HG03095 (cell line): ENCODE measurements around the gene MAPK8.
"Not testable (repeated sequence)": the region's sequence is repeated elsewhere in the genome, so short reads cannot be mapped to it uniquely, and the experiment has no call there.

Experiments used
- ATAC-seq: cut with Tn5 transposase; IDR thresholded peaks from one replicate; pipeline ENCODE4 v1.9.1; 2021; ENCODE audit warnings: moderate library complexity; ENCODE audit not compliant: unreplicated experiment

MAPK8 gene

DNA sequence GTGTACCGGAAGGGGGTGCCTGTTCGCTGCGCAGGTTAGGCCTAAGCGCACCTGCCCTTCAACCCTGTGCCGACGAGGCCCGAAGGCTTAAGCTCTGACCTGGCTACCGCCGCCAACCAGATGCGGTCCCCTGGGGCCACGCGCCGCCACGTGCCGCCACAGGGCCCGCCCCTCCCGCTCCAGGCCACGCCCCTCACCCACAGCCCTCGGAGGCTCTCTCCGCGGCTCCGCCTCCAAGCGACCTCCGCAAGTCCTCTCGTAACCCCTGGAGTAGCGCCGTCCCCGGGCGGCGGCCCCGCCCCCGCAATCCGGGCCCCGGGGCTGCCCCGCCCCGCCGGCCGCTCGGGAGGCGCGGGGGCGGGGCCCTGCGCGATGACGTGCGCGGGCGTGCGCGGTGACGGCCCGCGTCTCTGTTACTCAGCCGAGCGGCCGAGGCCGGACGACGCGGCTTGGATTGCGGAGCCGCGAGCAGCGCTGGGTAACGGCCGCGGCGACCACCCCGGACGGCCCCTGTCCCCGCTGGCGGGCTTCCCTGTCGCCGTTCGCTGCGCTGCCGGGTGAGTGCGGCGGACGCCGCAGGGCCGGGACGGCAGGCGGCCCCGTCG is at the start of gene MAPK8:
Gene MAPK8, plus strand, starts transcription at position 413 of the 605 bp plus-strand sequence. CDS start 94,984 bp downstream, outside the sequence.
- peak; percentile 79 for ATAC-seq

DNA sequence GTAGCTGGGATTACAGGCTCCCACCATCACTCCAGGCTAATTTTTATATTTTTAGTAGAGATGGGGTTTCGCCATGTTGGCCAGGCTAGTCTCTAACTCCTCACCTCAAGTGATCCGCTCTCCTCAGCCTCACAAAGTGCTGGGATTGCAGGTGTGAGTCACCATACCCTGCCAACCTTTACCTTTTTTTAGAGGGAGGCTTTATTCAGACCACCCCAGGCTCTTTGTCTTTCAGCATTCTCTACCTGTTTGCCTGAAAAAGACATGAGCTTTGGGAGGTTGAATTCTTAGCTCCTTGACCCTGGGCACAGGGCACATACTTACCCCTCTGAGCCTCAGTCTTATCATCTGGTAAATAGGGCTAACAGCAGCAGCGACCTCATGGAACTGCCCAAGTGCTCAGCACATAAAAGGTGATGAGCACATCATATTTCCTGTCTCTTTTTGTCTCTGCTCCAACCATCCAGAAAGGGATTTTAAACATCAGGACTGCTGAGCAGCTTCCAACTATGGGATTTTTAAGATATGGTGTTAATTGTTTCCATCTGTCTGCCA is 49.0 kb upstream of the MAPK8 start:
- no peak for ATAC-seq

DNA sequence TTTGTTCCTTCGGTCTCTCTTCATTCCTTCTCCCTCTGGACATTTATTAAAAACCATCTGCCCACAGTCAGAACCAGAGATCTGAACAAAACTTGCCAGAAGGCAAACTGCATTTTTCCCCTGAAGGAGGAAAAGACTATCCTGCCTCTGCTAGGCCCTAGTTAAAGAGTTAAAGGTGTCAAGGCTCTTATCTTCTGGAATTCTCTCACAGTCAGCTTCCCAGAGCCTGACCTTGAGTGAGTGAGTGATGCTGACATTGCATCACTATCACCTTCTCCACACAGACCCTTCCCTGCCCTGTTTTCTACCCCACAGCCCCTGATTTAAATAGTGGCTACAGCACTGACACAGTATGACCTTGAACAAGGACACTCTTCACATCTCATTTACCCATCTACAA is 48.4 kb upstream of the MAPK8 start:
- no peak for ATAC-seq

DNA sequence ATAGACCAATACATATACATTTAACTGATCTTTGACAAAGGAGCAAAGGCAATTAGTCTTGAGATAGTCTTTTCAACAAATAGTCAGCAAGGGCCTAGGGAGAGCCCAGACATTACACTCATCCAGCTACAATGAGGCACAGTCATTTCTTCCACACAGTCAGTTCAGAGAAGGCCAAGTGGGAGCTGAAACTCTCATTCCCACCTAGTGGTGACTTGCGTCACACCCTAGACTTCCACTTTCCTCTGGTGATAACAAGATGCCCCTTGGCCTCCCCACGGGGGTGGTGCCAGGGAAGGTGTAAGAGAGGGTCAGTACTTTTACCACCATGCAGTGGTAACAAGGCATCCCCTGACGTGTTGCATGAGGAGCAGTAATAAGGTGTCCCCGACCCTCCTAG is 39.9 kb upstream of the MAPK8 start:
- ATAC-seq: no peak

DNA sequence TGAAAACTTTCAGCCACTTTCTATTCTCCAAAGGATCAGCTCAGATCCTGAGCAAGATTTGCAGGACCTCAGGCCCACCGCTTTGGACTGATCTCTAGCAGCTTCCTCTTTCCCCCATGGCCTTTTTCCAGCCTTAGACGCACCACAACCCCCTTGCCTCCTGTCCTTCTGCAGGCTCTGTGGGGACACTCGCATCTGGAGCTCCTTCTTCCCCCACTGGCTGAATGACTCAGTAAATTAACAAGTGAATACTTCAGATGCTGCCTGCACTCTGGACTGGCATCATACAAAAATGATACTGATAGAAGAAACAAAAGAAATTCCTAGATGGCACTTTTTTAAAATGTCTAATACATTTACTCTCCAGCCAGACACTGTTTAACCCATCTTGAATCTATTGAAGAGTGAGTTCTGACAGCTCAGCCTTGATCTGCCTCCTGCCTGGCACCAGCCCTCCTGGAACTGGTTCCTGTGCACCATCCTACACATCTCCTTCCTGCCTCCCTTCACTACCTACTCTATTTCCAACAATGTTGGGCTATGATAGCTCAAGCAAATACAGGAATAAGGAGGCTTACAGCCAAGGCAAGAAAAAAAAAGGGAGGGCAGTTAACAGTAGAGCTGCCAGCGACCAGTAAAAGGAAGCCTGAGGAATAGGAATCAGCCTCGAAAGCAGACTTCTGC is 35.3 kb upstream of the MAPK8 start:
- ATAC-seq: no peak

DNA sequence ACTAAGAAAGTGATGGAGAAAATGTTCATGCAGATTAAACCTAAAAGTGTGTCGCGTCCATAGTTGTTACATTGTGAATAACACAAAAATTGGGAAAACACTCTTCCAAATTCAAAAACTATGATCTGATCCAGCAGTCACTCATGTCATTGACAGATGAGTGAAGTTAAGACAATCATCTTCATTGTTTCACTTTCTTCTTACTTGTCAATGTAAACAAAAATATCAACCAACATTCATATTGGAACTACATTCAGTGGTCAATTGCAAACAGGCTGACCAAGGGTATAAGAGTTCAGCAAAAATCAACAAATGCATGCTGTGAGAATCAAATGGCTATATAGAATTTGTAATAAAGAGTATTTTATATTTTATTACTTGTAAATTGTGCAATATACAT is 33.8 kb upstream of the MAPK8 start:
- no peak for ATAC-seq

DNA sequence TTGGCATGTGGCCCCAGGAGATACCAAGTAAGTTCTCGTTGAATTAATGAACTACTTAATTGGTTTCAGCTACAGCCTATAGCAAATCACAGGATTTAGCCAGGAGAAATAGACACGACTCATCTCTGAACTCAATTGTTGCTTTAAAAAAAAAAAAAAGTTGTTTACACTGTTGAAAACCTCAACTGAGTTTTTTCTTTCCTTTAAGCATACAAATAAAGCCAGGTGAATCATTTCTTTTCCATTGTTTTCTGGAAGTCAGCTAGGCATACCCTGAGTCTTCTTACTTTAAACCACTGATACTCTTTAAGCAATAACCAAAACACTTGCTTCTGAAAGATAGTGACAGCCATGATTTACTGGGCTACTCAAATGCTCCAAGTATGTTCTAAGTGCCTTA is 32.7 kb upstream of the MAPK8 start:
- ATAC-seq: no peak

DNA sequence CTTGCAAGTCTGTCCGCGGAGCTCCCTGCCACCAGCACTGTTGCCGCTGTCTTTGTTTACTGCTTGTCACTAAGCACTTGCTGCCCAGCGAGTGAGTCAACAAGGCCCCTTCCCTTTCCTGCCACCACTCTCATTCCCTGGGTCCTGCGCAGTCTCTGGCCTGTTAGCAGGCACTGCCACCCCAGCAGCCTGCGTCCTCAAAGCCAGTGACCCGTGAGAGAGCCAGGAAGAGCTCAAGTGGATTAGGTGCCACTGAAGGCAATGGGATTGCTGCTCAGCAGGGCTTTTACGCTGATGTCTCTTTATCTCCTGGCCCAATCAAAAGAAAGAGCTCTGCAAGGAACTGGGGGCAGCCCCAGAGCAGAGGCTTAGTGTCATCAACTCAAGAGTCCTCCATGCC is 31.8 kb upstream of the MAPK8 start, which contains the start of gene FRMPD2:
Gene FRMPD2, minus strand, starts transcription at position 61 of the 400 bp plus-strand sequence. CDS start 129 bp downstream, outside the sequence.
- no peak for ATAC-seq

DNA sequence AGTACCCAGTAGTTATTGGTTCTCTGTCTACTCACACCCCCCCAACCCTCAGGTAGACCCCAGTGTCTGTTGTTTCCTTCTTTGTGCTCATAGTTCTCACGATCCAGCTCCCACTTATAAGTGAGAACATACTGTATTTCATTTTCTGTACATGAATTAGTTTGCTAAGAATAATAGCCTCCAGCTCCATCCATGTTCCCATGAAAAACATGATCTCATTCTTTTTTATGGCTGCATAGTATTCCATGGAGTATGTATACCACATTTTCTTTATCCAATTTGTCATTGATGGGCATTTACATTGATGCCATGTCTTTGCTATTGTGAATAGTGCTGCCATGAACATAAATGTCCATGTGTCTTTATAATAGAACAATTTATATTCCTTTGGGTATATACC is 29.4 kb upstream of the MAPK8 start:
- no peak for ATAC-seq

DNA sequence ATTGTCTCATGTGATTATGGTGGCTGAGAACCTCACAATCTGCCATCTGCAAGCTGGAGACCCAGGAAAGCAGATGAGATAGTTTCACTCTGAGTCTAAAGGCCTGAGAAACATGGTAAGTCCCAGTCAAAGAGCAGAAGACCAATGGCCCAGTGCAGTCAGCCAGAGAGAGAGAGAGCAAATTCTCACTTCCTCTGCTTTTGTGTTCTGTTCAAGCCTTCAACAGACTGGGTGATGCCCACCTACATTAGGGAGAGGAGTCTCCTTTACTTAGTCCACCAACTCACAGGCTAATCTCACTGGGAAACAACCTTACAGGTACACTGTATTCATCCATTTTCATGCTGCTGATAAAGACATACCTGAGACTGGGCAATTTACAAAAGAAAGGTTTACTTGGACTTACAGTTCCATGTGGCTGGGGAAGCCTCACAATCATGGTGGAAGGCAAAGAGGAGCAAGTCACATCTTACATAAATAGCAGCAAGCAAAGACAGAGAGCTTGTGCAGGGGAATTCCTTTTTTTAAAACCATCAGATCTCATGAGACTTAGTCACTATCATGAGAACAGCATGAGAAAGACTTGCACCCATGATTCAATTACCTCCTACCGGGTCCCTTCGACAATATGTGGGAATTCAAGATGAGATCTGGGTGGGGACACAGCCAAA is 27.3 kb upstream of the MAPK8 start:
- ATAC-seq: peak; percentile 87

DNA sequence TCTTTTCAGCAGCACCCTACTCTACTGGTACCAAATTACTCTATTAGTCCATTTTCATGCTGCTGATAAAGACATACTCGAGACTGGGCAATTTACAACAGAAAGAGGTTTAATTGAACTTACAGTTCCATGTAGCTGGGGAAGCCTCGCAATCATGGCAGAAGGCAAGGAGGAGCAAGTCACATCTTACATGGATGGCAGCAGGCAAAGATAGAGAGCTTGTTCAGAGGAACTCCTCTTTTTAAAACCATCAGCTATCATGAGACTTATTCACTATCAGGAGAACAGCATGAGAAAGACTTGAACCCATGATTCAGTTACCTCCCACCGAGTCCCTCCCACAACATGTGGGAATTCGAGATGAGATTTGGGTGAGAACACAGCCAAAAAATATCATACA is 24.8 kb upstream of the MAPK8 start:
- not testable (repeated sequence) for ATAC-seq

DNA sequence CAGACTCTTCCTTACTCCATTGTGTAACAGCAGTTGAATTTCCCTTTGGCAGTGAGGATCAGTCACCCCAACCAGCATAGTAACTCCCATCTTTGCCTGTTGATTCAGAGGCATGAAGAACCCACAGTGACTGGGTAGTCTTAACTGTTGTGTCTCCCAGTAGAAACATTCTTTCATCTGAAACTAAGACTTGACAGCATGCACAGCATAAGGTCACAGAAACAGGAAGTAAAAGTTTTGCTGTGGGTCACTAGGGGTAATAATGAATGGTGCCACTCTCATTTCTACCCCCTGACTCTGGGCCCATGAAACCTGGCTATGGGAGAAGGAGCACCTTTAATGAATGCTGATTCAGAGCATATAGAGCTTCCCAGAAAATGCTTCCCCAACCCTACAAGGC is 23.6 kb upstream of the MAPK8 start:
- ATAC-seq: peak; percentile 42

DNA sequence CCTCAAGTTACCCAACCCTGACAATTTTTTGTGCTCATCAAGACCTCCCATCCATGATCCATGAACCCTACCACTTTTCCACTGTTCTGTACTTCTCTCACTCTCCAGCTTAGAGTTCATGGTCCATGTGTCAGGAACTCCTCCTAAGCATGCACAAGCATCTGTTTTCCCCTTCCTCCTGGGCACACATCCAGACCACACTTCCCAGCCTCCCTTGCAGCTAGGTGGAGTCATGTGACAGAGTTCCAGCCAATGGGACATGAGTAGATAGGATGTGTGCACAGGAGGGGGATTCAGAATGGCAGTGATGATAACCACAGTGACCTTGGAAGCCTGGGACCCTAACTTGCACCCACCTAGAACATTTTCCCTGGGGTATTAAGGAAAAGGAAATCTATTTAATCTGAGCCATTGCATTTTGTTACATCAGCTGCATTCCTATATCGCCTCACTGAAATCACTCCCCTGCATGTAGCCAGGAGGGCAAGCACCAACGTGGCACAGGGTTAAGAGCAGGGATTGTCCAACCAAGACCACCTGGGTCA is 22.4 kb upstream of the MAPK8 start:
- no peak for ATAC-seq

DNA sequence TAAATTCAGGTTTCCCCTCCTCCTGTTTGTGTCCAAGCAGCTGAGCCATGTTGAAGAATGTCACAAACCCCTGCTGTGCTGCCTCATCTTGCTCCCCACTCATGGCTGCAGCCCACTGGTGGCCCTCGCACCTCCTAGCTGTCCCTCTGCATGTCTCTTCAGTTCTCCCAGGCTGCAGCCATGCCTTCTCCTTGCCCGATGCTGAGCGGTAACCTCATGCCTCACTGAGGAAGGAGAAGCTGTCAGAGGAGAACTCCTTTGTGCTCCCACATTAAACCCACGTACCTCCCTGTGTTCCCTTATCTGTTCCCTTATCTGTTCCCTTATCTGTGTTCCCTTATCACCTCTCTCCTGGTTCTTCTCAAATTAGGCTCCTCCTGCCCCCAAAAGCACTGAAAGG is 21.7 kb upstream of the MAPK8 start:
- ATAC-seq: no peak

DNA sequence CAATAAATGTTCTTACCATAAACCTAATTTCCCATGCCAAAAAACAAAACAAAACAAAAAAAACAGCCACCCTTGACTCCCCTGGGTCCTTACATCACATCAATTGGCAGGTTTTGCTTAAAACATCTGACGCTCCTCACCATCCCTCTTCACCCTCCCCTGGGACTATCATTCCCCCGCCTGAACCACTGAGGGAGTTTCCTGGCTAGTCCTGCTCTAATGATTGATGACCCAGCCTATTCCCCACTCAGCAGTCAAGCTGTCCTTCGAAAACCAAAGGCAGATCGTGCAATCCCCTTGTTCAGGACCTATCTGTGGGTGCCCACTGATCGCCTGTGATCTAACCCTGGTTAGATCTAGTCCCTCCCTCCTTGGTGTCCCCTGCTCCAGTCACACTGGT is 20.8 kb upstream of the MAPK8 start:
- no peak for ATAC-seq

DNA sequence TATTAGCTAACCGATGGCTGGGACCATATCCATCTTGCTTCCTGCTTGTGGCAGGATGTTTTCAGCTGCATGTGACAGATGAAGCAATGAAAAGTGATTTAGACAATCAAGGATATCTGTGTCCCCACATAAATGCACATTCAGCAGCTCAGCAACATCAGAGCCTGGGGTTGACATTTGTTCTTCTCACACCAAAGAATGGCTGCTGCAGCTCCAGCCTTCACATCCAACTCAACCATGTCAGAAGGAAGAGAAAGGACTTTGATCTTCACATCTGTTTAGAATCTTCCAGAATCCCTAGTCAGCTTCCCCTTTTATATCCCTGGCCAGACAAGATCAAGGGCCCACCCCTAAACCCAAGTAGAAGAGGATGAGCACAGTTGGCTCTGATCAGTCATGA is 20.1 kb upstream of the MAPK8 start:
- no peak for ATAC-seq

DNA sequence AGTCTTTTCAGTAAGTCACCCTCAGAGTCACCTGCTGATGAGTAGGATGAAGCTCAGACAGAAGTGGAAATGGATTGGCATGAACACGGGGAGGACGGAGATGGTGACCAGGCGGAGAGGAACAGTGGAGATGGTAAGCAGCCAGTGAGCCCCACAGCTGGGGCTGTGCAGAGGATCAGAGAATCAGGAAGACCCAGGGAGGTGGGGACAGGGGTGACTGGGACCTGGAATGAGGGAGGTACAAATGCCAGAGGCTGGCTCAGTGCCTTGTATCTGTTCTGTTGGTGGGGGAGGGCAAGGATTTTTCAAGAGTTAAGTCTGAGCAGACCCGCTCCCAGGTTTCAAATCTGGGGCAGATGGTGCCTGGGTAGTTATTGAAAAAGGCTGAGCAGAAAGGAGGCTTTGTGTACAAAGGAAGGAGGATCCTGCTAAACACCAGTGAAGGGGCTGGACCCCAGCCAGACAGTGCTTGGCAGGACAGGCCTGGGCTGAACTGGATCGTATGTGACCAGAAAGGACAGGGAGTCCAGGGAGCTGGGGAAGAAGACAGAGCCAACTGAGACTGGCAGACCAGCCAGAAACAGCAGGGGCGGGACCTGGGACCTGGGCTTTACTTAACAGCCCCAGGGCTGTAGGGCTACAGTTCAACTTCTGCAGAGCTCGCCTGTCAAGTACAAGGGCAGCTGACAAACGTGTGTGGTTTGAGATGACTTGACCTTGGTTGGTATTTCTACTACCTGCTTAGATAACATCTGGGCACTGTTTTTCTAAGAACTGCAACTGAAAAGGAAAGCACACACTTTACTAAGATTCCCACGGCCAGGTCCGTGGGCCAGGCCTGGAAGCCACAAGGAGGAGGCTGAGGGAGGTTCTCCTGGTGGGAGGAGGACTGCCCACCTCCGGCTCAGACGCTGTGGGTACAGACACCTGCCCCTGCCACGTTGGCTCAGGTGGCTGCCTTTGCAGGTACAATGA is 18.8 kb upstream of the MAPK8 start:
- ATAC-seq: no peak

DNA sequence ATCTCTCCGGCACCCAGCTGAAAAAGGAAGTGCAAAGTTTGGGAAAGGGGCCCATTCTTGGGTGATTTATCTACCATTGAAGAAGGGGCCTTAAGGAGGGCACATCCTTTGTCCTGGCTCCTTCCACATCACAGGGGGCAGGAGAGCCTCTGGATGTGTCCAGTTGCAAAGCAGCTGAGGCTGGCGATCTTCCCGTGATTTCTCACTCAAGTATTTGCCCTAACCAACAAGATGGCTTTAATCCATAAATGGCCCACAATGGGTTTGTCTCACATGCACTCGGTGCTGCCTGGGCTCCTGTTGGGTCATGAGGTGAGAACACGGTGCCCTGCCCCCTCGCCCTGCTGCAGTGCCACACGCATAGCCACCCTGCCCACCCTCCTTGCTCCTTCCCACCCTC is 17.8 kb upstream of the MAPK8 start:
- ATAC-seq: no peak

DNA sequence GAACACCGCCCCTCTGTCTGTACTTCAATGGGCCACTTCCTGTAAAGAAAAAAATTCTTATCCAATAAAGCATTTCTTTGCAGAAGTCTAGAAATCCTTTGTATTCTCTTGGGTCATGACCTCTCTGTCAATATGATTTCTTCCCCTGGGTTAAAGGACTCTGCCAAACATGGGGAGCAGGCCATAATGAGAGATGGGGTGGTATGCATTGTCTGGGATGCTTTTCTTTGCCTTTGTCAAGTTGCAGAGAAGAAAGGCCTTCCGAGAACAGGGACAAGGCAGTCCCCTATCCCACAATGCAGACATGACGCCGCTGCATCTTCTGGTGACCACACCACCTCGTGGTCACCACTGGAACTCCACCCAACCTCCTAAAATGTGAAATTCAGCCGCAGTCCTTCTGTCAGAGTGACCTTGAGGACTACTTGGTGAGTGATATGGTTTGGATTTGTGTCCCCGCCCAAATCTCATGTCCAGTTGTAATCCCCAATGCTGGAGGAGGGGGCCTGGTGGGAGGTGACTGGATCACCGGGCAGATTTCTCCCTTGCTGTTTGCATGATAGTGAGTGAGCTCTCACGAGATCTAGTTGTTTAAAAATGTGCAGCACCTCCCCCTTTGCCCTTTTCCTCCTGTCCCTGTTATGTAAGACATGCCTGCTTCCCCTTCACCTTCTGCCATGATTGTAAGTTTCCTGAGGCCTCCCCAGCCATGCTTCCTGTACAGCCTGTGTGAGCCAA is 16.8 kb upstream of the MAPK8 start:
- ATAC-seq: peak; percentile 45

DNA sequence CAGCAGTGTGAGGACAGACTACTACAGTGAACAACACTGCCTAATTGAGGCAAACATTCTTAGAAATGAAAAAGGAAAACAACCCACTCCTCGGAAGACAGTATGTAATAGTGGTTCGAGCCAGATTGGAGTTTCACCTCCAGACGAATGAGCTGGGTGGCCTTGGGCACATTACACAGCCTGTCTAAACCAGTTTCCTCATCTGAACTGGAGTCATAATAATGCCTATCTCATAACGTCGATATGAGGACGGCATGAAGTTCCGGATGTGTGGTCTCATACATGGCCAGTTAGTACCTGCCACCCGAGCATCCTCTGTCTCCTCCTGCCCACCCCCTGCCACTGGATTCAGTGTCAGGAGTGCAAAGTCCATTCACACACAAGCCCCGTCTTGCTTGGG is 16.2 kb upstream of the MAPK8 start:
- ATAC-seq: no peak
